Activated CD4-positive, CD25-positive, alpha-beta regulatory T cell treated with anti-CD3 and anti-CD28 coated beads, Interleukin-2, amount 50 U/mL, for 72 hours (primary cell): Measurements from ENCODE around the gene CEP83.
"Not testable (repeated sequence)": the region's sequence is repeated elsewhere in the genome, so short reads cannot be mapped to it uniquely, and the experiment has no call there.

Experiments used
- DNase-seq: peaks from one replicate; pipeline ENCODE4 v3.0.0; 2021

Gene CEP83

GRCh38 chr12:94459728-94460615 is at the start of gene CEP83:
CEP83 (minus strand) TSS chr12:94459867; CDS start chr12:94412490, 47,377 bp downstream.
- peak; percentile 97 for DNase-seq

- DNase-seq = no peak
These were observed 49.6 kb upstream of the CEP83 start for GRCh38 chr12:94509317-94509716.

- no peak for DNase-seq
These were observed 47.8 kb upstream of the CEP83 start for GRCh38 chr12:94507455-94507854.

- no peak for DNase-seq
These were observed 44.7 kb upstream of the CEP83 start for GRCh38 chr12:94504386-94504785.

GRCh38 chr12:94503619-94504018 is 44.0 kb upstream of the CEP83 start:
- DNase-seq = no peak

- DNase-seq = no peak
These were observed 41.3 kb upstream of the CEP83 start for GRCh38 chr12:94500831-94501567.

DNA sequence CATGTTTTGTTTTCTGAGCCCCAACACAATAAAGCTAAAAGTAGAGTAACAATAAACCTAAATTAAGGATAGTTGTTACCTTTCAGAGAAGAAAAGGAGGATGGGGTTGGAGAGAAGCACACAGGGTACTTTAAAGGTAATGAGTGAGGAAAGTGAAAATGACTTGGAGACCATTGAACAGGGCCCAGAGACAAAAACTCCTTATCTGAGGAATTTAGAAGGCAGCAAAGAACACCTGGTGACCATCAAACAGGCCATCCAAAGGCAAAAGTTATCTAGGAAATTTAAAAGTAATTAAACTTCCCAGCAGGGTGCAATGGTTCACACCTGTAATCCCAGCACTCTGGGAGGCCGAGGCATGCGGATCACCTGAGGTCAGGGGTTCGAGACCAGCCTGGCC is 39.0 kb upstream of the CEP83 start:
- DNase-seq = no peak

DNA sequence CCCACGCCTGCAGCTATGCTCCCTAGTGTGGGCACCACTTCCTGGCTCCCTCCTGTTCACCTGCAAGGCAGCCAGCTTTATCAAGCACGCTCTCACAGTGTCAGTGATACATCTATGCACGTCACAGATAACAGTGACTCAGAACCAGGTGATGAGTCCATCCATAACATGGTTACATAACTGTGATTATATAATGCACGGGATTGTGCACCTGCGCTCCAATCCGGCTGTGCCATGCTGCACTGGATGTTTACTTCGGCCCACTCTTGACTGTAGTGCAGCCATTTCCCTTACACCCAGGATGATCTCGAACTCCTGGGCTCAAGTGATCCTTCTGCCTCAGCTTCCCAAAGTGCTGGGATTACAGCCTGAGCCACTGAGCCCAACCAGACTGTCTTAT is 38.4 kb upstream of the CEP83 start:
- no peak for DNase-seq

- no peak for DNase-seq
These were observed 35.9 kb upstream of the CEP83 start for GRCh38 chr12:94495445-94496115.

- no peak for DNase-seq
These were observed 31.8 kb upstream of the CEP83 start for GRCh38 chr12:94491489-94491888.

DNA sequence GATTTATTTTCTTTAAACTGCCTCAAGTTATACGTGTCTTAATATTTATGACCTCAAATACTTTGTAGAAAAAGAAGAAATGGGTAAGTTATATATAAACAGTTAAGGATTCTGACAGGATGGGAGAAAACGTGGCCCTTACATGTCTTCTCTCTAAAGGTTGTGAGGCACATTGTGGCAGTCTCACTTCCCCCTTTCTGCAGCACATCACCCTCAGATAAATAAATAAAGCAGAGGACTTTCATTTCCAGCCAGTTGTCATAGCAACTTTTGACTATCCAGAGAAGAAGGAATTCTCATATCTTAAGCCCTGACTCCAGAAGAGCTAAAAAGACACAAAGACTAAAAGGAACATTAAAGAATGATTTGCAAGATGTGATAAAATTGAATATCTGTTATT is 28.8 kb upstream of the CEP83 start:
- DNase-seq = no peak

GRCh38 chr12:94481734-94482133 is 22.1 kb upstream of the CEP83 start:
- DNase-seq = no peak

DNA sequence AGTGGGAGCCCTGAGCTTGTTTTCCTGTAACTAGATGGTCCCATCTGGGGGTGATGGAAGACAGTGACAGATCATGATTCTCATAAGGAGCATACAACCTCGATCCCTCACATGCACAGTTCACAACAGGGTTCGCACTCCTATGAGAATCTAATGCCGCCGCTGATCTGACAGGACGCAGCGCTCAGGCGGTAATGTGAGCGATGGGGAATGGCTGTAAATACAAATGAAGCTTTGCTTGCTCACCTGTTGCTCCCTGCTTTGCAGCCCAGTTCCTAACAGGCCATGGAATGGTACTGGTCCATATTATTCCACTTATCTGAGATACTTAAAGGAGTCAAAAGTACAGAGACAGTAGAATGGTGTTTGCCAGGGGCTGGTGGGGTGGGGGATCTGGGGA is 9.9 kb upstream of the CEP83 start:
- DNase-seq = no peak

GRCh38 chr12:94460616-94460959 is 921 bp upstream of the CEP83 start:
- no peak for DNase-seq

- DNase-seq = no peak
These were observed 565 bp downstream of the CEP83 start for GRCh38 chr12:94458877-94459727.

GRCh38 chr12:94457311-94457710 is 2.4 kb downstream of the CEP83 start:
- DNase-seq = no peak

DNA sequence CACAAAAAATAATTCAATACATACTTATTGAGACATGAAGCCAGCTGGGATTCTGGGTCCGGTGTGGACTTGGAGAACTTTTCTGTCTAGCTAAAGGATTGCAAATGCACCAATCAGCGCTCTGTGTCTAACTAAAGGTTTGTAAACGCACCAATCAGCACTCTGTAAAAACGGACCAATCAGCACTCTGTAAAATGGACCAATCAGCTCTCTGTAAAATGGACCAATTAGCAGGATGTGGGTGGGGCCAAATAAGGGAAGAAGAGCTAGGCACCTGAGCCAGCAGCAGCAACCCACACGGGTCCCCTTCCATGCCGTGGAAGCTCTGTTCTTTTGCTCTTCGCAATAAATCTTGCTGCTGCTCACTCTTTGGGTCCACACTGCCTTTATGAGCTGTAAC is 5.3 kb downstream of the CEP83 start:
- DNase-seq = not testable (repeated sequence)

- no peak for DNase-seq
These were observed 14.0 kb downstream of the CEP83 start for GRCh38 chr12:94445662-94446061.

GRCh38 chr12:94437303-94437702 is 22.4 kb downstream of the CEP83 start:
- no peak for DNase-seq

DNA sequence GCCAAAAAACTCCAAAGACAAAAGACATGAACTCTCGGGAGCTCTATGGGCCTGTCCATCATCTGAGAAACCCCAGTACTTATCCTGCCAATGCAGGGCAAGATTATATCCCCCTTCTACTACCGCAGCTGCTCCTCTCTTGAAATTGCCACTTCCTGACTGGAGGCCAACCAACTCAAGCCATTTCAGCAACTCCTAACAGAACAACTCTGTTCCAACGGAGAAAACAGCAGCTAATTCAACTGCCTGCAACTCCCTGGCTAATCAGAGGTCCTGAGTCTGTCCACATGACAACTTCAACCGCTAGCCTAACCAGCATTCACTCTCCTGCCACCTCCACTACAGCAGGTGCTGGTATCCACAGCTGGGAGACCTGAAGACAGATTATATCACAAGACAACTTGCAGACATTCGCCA is 24.1 kb downstream of the CEP83 start:
- no peak for DNase-seq

DNA sequence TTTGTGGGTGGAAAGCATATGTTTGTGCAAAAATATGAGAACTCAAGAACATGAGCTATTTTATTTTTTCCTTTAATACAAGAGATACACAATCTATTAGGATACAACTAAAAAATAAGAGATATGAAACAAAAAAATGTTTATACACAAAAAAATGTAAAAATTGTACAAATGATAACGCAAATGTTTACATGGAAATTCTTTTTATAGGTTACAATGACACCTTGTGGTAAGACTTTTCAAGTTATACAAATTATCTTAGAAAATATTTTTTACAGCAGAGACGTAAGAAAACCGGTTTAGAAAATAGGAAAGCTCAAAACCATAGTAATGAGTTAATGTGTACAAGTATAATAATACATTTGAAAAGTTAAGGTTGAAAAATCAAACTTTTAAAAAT is 25.5 kb downstream of the CEP83 start:
- no peak for DNase-seq

GRCh38 chr12:94433744-94434143 is 25.9 kb downstream of the CEP83 start:
- no peak for DNase-seq

GRCh38 chr12:94430304-94430703 is 29.4 kb downstream of the CEP83 start:
- DNase-seq = no peak
